Fibroblast of peridontal ligament (primary cell): ENCODE data around the gene KCNG2.

Experiments used
- DNase-seq: peaks from one replicate; pipeline ENCODE4 v3.0.0-alpha.2; 2010; ENCODE audit errors: extremely low read depth

KCNG2 gene

DNA sequence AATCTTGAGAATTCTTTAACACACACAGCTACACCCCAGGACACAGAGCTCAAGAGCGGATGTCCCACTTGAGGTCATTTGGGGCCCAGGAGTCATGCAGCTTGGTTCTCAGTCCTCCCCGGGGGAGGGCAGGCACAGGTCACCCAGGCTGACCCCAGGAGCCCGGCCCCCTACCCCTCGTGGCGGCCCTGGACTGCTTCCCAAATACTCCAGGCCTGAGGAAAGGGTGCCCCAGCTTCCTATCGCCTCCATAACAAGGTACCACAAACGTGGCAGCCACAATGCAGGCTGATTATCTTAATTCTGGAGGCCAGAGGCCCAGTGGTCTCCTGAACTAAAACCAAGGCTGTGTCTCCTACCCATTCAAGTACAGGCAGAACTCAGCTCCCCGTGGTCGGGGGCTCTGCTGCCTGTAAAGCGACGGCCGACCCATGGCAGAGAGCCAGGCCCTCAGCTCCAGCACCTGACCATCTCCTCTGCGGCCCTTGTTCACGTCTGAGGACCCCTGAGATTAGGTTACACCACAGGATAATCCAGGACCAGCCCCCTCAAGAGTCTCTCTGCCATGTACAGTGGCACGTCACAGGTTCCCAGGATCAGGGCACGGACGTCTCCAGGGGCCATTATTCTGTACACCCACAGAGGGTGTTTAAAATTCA lies 143.2 kb downstream of the KCNG2 start:
- no peak for DNase-seq

DNA sequence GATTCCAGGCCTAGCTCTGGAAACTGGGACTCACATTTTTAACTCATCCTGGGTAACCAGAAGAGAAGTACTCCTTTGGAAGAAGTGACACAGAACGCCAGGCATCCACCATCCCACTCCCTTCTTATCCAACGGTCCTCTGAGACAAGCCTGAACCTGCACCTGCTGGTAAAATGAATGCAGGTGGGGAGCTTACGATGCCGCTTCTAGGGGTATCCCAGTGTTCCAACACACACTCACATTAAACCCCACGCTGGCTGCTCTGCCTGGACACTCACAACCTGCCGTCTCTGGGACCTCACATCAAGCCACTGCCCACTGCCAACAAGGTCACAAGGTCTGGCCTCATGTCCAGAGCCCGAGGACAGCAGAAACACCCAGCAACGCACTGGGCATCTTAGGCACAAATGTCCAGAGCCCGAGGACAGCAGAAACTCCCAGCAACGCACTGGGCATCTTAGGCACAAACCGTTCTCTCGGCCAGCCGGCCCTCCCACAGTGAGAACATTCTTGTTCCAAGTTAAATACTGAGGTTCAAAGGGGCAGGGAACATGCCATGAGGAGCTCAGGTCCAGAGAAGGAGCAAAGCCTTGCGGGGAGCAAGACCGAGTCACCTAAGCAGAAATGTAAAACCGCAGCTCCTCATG lies 143.9 kb downstream of the KCNG2 start:
- DNase-seq, result no peak

DNA sequence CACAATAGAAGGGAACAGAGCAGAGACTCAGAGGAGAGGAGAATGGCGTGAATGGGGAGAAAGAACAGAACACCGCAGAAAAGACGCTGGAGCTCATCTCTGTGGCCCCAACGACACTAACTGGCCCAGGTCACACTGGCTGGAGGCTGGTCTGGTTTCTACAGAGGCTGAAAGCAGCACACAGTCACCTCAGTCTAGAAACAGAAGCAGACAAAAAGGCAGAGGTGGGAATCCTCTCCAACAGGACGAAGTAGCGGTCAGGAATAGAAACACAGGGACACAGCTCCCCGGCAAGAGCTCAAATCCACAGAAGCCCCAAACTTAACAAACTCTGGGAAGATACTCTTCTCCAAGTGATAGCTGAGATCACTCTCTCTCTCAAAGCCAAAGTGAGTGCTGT lies 144.5 kb downstream of the KCNG2 start:
- no peak for DNase-seq

DNA sequence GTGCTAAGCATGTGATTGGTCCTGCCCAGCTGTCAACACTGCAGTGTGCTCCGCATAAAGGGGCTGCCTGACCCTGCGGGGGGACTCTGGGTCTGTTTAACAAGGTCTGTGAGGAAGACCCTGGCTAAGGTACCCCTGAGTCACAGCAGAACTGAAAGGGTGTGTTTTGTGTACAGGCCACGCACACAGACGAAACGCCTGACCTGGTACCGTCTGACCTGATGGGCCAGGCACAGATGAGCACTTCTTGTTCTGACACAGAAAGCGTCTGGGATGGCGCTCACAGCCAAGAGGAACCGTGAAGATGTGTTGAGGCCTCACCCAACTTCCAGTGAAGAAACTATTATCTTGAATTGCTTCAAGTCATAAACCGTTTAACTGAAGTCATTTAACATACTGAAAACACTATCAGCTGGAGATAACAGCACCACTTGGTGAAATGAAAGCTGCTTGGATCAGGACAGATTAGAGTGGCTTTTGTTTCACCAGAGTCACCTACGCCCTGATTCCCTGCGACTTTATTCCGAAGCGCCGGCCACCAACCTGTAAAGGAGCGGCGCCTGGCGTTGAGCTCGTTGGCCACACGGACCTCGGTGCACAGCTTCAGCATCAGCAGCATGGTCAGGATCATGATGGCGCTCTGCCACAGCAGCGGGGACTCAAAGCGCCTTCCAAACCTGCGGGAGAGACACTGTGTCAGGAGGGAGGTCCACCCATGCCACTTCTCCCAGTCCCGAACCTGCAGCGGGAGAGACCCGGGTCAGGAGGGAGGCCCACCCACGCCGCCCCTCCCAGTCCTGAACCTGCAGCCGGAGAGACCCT lies 145.3 kb downstream of the KCNG2 start:
- no peak for DNase-seq

DNA sequence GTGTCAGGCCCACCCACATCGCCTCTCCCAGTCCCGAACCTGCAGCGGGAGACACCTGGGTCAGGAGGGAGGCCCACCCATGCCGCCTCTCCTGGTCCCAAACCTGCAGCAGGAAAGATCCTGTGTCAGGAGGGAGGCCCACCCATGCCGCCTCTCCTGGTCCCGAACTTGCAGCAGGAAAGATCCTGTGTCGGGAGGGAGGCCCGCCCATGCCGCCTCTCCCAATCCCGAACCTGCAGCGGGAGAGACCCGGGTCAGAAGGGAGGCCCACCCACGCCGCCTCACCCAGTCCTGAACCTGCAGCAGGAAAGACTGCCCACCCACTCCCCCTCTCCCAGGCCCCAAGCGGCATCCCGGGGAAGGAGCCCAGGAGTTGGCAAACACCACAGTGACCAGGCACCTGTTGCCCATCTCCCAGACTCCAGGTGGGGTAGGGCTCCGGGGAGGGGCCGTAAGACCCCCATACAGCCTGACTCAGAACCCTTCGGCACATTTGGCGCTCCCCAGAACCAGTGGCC lies 145.9 kb downstream of the KCNG2 start:
- DNase-seq, result no peak

DNA sequence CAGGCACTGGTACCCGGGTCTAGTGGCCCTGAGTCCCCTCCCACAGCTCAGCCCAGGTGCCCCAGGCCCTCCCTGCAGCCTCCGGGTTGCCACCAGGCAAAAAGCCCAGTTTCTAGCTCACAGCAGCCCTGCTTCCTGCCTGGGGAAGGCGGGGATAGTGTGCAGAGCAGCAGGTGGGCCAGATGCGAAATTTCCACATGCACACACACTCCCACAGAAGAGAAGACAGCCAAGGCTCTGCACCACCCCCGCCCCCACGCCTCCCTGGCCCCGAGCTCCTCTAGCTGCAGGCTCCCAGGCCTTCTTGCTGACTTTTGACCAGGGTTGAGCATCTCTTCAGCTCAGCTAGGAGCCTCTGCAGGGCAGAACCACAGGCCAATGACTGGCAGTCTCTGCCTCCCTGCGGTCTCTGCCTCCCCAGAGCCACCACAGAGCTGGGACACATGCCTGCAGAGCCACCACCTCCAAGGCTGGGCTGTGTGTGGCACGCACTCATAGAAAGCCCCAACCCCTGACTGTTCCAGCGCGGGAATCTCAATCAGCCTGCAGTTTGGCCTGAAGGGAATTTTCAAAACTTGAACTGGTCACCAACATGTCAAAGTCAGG lies 146.5 kb downstream of the KCNG2 start:
- DNase-seq, result no peak

DNA sequence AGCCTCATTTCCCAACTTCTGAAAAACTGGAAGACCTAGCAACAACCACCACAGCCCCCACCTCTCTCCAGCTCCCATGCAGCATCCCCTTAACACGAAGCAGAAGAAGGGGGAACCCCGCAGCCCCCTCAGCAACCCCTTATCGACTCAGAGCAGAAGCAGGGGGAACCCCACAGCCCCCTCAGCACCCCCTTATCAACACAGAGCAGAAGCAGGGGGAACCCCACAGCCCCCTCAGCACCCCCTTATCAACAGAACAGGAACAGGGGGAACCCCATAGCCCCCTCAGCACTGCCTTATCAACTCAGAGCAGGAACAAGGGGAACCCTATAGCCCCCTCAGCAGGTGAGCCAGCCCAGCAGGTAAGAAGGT lies 147.0 kb downstream of the KCNG2 start:
- DNase-seq, result no peak

DNA sequence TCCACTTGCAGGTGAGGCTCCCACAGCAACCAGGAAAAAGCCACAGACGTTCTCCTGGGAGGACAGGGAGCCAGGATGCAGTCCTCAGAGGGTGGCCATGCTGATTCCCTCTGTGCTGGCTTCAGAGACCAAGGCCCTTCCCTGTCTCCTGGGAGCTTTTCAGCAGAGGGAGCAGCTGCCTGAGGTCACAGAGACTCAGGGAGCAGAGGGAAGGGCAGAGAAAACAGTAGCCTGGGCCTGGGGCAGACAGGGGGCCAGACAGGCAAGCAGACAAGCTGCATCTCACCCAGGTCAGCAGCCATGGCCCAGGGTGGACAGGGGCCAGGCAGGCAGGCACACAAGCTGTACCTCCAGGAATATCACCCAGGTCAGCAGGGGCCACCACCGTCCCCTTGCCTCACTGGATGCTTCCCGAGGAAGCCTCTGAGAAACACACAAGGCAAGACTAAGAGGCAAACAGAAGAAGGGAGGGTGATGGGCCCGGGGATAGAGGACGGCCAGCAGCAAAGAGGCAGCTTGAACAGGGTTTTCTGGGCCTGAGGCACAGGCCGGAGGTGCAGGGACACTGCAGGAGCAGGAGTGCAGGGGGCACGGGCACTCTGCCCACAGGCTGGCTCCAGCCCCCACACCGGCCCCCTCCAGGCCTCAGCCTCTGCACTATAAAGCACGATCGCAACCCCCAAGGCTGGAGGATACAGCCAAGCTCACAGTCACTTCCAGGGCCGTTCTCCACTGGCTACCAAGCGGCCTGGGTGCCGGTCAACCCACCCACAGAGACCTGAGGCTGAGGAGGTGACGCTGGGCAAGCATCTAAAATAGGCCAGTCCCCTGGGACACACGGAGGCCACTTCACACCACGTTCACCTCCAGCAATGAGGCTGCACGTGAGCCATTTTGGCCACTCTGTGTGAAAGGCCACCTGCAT lies 147.6 kb downstream of the KCNG2 start:
- DNase-seq, result no peak

DNA sequence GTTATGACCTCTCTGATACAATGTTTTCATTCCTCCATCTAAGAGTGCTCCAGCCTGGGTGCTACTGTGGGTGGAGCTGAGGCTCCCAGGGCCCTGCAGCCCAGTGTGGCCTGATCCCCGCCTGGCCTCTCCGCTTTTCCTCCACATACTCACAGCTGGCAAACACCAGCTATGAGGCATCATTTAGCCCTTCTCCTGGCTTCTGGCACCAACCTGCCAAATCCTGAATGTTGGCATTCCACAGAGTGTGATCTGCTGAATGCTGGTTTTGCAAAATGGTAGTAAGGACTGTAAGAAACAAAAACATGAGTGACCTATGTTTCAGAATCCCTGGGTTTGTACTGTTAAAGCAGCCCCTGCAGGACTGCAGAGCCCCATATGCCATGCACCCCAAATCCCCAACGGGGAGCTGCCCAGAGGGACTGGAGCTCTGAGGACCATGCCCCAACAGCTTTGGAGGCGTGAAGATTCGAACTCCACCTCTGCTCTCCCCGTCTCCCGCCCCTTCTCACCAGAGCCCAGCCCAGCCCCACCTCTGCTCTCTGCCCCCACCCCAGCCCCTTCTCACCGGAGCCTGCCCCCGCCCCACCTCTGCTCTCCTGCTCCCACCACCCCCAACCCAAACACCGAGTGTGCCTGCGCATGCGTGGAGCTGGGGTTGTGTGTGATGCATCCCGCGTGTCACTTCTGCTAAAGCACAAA lies 149.5 kb downstream of the KCNG2 start:
- DNase-seq, result peak; percentile 55

DNA sequence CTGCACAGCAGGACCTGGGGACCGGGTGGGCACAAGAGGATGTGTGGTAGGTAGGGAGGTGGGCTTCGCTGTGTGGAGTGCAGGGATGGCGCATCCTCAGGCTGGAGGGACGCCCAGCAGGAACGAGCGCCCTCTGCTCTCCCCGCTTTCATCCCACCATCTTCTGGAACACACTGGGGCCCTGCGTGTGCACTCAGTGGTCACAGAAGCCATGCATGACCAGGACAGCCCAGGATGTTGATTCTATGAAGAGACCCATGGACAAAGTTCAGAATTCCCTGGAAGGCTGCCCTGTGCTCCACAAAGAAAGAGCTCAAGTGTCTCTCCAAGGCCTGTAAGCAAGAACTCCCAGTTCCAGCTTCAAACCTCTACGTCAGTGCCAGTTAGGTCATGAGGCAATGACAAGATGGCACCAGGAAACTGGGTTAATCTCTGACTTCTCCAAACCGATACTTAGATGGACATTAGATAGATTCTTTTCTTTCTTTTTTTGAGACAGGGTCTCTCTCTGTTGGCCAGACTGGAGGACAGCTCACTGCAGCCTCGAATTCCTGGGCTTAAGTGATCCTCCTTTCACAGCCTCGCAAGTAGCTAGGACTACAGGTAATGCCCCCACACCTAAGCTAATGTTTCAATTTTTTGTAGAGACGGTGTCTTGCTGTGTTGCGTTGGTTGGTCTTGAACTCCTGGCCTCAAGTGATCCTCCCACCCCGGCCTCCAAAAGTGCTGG lies 150.3 kb downstream of the KCNG2 start:
- no peak for DNase-seq

DNA sequence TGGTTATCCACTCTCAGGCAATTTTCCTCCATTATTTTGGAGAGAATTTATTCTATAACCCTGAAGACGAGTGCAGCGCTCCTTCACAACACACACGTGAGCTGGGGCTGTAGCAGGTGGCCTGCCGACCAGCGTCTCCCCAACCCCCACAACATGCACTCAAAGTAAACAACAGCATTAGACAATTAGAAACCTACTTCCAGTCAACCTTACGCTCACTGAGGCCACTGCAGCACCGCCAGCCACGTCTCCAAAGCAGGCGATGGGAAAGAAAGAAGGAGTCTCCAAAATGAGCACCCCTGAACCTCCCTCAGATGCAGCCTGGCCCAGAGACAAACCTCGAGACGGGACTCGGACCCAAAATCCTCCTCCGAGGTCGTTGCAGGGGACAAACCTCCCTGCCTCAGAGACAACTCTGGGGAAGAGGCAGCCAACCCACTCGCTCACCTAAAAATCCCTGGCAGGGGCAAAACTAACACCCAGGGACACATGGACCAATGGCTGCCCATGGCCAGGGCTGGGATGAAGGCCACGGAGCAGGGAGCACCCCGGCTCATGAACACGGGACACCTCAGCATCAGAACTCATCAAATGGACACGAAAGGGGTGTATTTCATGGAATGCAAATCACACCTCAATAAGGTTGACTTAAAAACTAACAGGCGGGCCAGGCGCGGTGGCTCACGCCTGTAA lies 151.1 kb downstream of the KCNG2 start:
- no peak for DNase-seq
